ENCODE results near the gene BCL2L15. TPM values are rescaled to one million over a fixed set of nuclear protein-coding genes. Genes with fewer than 3 reads are reported as not detected.

The BCL2L15 gene
- total and polyA plus RNA-seq, 4 donors: 0.36 to 36.1 (median 1.3) TPM

DNA sequence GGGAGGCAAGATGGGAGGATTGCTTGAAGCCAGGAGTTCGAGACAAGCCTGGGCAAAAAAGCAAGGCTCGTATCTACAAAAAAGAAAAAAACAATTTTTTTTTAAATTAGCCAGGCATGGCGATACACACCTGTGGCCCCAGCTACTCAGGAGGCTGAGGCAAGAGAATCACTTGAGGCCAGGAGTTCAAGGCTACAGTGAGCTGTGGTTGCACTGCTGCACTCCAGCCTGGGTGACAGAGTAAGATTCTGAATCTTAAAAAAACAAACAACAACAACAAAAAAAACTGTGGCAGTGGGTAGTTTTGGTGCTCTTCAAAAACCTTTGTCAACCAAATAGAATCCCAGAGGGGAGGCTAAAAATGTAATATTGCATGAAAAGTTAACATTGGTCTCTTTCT lies 16.6 kb downstream of the BCL2L15 start:
- no peak for DNase-seq
- Histone ChIP-seq H3K9me3 (ENCODE audit: control insufficient read depth, low read length) (no peaks in the 10 kb centered on the region), H3K27me3 (ENCODE audit: control insufficient read depth in 1 of 2, insufficient read depth in 2 of 2, low read length in 1 of 2) (no peaks in the 10 kb centered on the region), H3K4me3 (ENCODE audit: low read length in 2 of 2) (no peak overlapping the region), H3K27ac (ENCODE audit: low read depth in 1 of 2, low read length in 2 of 2) (no peak overlapping the region), H3K4me1 (ENCODE audit: control insufficient read depth in 1 of 2, insufficient read depth in 2 of 2, low read length in 2 of 2) (no peaks in the 10 kb centered on the region), H3K36me3 (ENCODE audit: control insufficient read depth in 1 of 2, insufficient read depth in 2 of 2, low read length in 1 of 2) (no peaks in the 10 kb centered on the region)
- 91 to 93% methylated on average over 3 of the region's 3 CpGs for WGBS, 2 donors
- no peak for ATAC-seq (ENCODE audit: low FRiP score)
- intact Hi-C loops (cut with DNase I): no loop called here

DNA sequence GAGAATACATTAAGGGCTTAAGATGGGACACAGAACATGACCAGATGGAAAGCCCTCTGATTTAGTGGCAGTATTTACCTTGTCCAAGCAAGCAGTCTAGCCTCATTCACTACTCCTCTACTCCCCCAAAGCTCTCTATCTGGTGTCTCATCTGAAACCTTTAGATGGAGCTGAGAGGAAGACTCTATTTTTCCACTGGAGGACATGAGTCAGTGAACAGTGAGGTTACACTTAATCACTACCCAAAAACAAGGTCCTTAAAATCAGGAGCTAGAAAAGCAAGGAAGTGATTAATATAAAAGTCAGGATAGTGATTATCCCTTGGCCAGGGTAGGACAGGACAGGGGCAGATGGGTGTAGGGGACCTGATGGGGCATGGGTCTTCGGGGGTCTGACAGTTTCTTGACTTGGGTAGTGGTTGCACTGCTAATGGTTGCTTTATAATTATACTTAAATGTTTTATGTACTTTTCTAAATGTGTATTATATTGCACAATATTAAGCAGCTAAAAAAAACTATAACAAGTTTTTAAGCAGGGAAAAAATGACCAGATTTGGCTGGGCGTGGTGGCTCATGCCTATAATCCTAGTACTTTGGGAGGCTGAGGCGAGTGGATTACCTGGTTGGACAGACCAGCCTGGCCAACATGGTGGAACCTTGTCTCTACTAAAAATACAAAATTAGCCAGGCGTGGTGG lies 18.8 kb downstream of the BCL2L15 start:
- DNase-seq (no peak), ATAC-seq (ENCODE audit: low FRiP score) (no peak)
- Histone ChIP-seq H3K27ac (ENCODE audit: low read depth in 1 of 2, low read length in 2 of 2) (no peak overlapping the region), H3K4me1 (ENCODE audit: control insufficient read depth in 1 of 2, insufficient read depth in 2 of 2, low read length in 2 of 2) (no peaks in the 10 kb centered on the region), H3K27me3 (ENCODE audit: control insufficient read depth in 1 of 2, insufficient read depth in 2 of 2, low read length in 1 of 2) (no peaks in the 10 kb centered on the region), H3K4me3 (ENCODE audit: low read length in 2 of 2) (no peak overlapping the region), H3K36me3 (ENCODE audit: control insufficient read depth in 1 of 2, insufficient read depth in 2 of 2, low read length in 1 of 2) (no peaks in the 10 kb centered on the region), H3K9me3 (ENCODE audit: control insufficient read depth, low read length) (no peaks in the 10 kb centered on the region)
- intact Hi-C loops (cut with DNase I): no loop called here
- 91 to 98% methylated on average over 4 of the region's 4 CpGs for WGBS, 2 donors

GRCh38 chr1:113861641-113862040 lies 25.7 kb downstream of the BCL2L15 start:
- Histone ChIP-seq H3K36me3 (ENCODE audit: control insufficient read depth in 1 of 2, insufficient read depth in 2 of 2, low read length in 1 of 2) (no peaks in the 10 kb centered on the region), H3K4me3 (ENCODE audit: low read length in 2 of 2) (no peak overlapping the region), H3K27me3 (ENCODE audit: control insufficient read depth in 1 of 2, insufficient read depth in 2 of 2, low read length in 1 of 2) (no peaks in the 10 kb centered on the region), H3K9me3 (ENCODE audit: control insufficient read depth, low read length) (no peaks in the 10 kb centered on the region), H3K27ac (ENCODE audit: low read depth in 1 of 2, low read length in 2 of 2) (no peak overlapping the region), H3K4me1 (ENCODE audit: control insufficient read depth in 1 of 2, insufficient read depth in 2 of 2, low read length in 2 of 2) (no peaks in the 10 kb centered on the region)
- intact Hi-C loops (cut with DNase I): no loop called here
- WGBS, 2 donors: 91 to 93% methylated on average over 5 of the region's 5 CpGs
- ATAC-seq (ENCODE audit: low FRiP score) (no peak), DNase-seq (no peak)

DNA sequence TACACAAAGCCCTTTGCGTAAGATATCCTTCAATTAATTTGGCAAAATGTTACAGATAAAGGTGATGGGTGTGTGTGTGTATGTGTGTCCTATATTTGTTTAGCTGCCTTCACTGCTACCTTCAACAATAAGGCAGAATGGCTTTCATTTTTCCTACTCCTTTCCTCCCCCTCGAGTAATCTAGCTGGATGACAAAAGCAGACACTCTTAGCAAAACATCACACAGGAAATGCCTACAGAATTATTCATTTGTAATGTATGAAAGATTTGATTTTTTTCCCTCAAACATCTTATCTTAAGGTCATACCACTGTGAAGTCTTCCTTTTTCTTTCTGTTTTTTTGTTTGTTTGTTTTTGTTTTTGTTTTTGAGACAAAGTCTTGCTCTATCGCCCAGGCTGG lies 26.5 kb downstream of the BCL2L15 start:
- Histone ChIP-seq H3K4me3 (ENCODE audit: low read length in 2 of 2) (no peak overlapping the region), H3K27ac (ENCODE audit: low read depth in 1 of 2, low read length in 2 of 2) (no peak overlapping the region), H3K27me3 (ENCODE audit: control insufficient read depth in 1 of 2, insufficient read depth in 2 of 2, low read length in 1 of 2) (no peaks in the 10 kb centered on the region), H3K4me1 (ENCODE audit: control insufficient read depth in 1 of 2, insufficient read depth in 2 of 2, low read length in 2 of 2) (no peaks in the 10 kb centered on the region), H3K9me3 (ENCODE audit: control insufficient read depth, low read length) (no peaks in the 10 kb centered on the region), H3K36me3 (ENCODE audit: control insufficient read depth in 1 of 2, insufficient read depth in 2 of 2, low read length in 1 of 2) (no peaks in the 10 kb centered on the region)
- intact Hi-C loops (cut with DNase I): no loop called here
- DNase-seq (no peak), ATAC-seq (ENCODE audit: low FRiP score) (no peak)
- 39 to 42% methylated on average over 3 of the region's 3 CpGs for WGBS, 2 donors

DNA sequence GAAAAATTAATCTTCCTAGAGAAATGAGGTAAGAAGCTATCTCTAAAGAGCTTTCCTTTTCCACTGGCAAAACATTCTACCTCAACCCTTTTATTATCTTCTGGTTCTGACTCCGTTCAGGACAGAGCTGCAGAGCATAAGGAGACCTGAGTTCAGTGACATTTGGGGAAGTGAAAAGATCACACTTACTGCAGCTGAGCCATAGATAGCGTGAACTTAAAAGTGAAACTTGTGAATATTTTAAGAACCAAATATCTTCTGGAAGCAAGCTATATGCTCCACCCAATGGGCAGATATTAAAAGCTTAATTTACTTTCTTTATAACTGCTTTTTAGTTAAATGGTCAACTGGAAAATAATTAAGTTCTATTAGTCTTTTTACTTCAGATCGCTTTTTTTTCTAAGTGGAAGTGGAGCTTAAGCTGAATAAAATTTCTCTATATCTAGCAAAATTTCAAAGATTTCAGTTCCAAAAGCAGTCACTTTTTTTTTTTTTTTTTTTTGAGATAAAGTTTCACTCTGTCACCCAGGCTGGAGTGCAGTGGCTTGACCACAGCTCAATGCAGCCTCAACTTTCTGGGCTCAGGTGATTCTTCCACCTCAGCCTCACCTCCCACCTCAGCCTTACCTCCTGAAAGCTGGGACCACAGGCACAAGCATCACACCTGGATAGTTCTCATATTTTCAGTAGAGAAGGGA lies 27.8 kb downstream of the BCL2L15 start:
- Histone ChIP-seq H3K9me3 (ENCODE audit: control insufficient read depth, low read length) (no peaks in the 10 kb centered on the region), H3K27ac (ENCODE audit: low read depth in 1 of 2, low read length in 2 of 2) (no peak overlapping the region), H3K4me3 (ENCODE audit: low read length in 2 of 2) (no peak overlapping the region), H3K36me3 (ENCODE audit: control insufficient read depth in 1 of 2, insufficient read depth in 2 of 2, low read length in 1 of 2) (no peaks in the 10 kb centered on the region), H3K27me3 (ENCODE audit: control insufficient read depth in 1 of 2, insufficient read depth in 2 of 2, low read length in 1 of 2) (no peaks in the 10 kb centered on the region), H3K4me1 (ENCODE audit: control insufficient read depth in 1 of 2, insufficient read depth in 2 of 2, low read length in 2 of 2) (no peaks in the 10 kb centered on the region)
- no peak for DNase-seq
- 63 to 72% methylated on average over 3 of the region's 3 CpGs for WGBS, 2 donors
- ATAC-seq (ENCODE audit: low FRiP score): no peak
- intact Hi-C loops (cut with DNase I): no loop called here

- ATAC-seq (ENCODE audit: low FRiP score): no peak
- WGBS, 2 donors: 84 to 92% methylated on average over 1 of the region's 1 CpG
- intact Hi-C loops (cut with DNase I): no loop called here
Observed at GRCh38 chr1:113858982-113859381, 28.4 kb downstream of the BCL2L15 start.

GRCh38 chr1:113858418-113858817 lies 29.0 kb downstream of the BCL2L15 start:
- no peaks in the 10 kb centered on the region for H3K4me1 ChIP-seq (ENCODE audit: control insufficient read depth in 1 of 2, insufficient read depth in 2 of 2, low read length in 2 of 2)
- H3K4me3 ChIP-seq (ENCODE audit: low read length in 2 of 2): no peak overlapping the region
- no peaks in the 10 kb centered on the region for H3K36me3 ChIP-seq (ENCODE audit: control insufficient read depth in 1 of 2, insufficient read depth in 2 of 2, low read length in 1 of 2)
- H3K27me3 ChIP-seq (ENCODE audit: control insufficient read depth in 1 of 2, insufficient read depth in 2 of 2, low read length in 1 of 2): no peaks in the 10 kb centered on the region
- no peak overlapping the region for H3K27ac ChIP-seq (ENCODE audit: low read depth in 1 of 2, low read length in 2 of 2)
- DNase-seq: no peak
- 87 to 89% methylated on average over 3 of the region's 3 CpGs for WGBS, 2 donors
- no peaks in the 10 kb centered on the region for H3K9me3 ChIP-seq (ENCODE audit: control insufficient read depth, low read length)
- intact Hi-C loops (cut with DNase I): no loop called here
- ATAC-seq (ENCODE audit: low FRiP score): no peak

More at GRCh38 chr1:113858982-113859381, 28.4 kb downstream of the BCL2L15 start:
- no peaks in the 10 kb centered on the region for H3K4me1 ChIP-seq (ENCODE audit: control insufficient read depth in 1 of 2, insufficient read depth in 2 of 2, low read length in 2 of 2)
- no peaks in the 10 kb centered on the region for H3K36me3 ChIP-seq (ENCODE audit: control insufficient read depth in 1 of 2, insufficient read depth in 2 of 2, low read length in 1 of 2)
- DNase-seq: no peak
- H3K27me3 ChIP-seq (ENCODE audit: control insufficient read depth in 1 of 2, insufficient read depth in 2 of 2, low read length in 1 of 2): no peaks in the 10 kb centered on the region
- no peak overlapping the region for H3K4me3 ChIP-seq (ENCODE audit: low read length in 2 of 2)
- no peaks in the 10 kb centered on the region for H3K9me3 ChIP-seq (ENCODE audit: control insufficient read depth, low read length)
- no peak overlapping the region for H3K27ac ChIP-seq (ENCODE audit: low read depth in 1 of 2, low read length in 2 of 2)

DNA sequence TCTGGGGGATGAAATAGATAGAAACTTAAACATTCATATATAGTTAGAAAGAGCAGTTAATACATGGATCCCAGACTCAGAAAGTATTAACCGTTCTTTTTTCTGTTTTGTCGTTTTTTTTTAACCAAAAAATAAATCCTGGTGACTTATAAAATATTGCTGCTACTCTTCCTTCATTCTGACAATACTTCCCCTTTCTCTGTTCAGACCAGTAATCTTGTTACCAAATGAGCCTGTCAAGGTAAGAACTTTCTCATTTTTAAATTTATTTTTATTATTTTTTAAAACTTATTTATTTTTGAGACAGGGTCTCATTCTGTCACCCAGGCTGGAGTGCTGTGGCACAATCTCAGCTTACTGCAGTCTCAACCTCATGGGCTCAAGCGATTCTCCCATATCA lies 29.6 kb downstream of the BCL2L15 start:
- no peak for ATAC-seq (ENCODE audit: low FRiP score)

GRCh38 chr1:113856401-113856790 lies 31.0 kb downstream of the BCL2L15 start:
- Histone ChIP-seq H3K27me3 (ENCODE audit: control insufficient read depth in 1 of 2, insufficient read depth in 2 of 2, low read length in 1 of 2) (no peaks in the 10 kb centered on the region), H3K27ac (ENCODE audit: low read depth in 1 of 2, low read length in 2 of 2) (no peak overlapping the region), H3K9me3 (ENCODE audit: control insufficient read depth, low read length) (no peaks in the 10 kb centered on the region), H3K4me1 (ENCODE audit: control insufficient read depth in 1 of 2, insufficient read depth in 2 of 2, low read length in 2 of 2) (no peaks in the 10 kb centered on the region), H3K4me3 (ENCODE audit: low read length in 2 of 2) (no peak overlapping the region), H3K36me3 (ENCODE audit: control insufficient read depth in 1 of 2, insufficient read depth in 2 of 2, low read length in 1 of 2) (no peaks in the 10 kb centered on the region)
- DNase-seq: no peak
- no peak for ATAC-seq (ENCODE audit: low FRiP score)
- 91 to 94% methylated on average over 2 of the region's 2 CpGs for WGBS, 2 donors
- intact Hi-C loops (cut with DNase I): no loop called here

More for the DNA sequence above, 29.6 kb downstream of the BCL2L15 start:
- Histone ChIP-seq H3K9me3 (ENCODE audit: control insufficient read depth, low read length) (no peaks in the 10 kb centered on the region), H3K27ac (ENCODE audit: low read depth in 1 of 2, low read length in 2 of 2) (no peak overlapping the region), H3K4me3 (ENCODE audit: low read length in 2 of 2) (no peak overlapping the region), H3K36me3 (ENCODE audit: control insufficient read depth in 1 of 2, insufficient read depth in 2 of 2, low read length in 1 of 2) (no peaks in the 10 kb centered on the region), H3K4me1 (ENCODE audit: control insufficient read depth in 1 of 2, insufficient read depth in 2 of 2, low read length in 2 of 2) (no peaks in the 10 kb centered on the region), H3K27me3 (ENCODE audit: control insufficient read depth in 1 of 2, insufficient read depth in 2 of 2, low read length in 1 of 2) (no peaks in the 10 kb centered on the region)
- intact Hi-C loops (cut with DNase I): no loop called here
- WGBS, 2 donors: 74 to 83% methylated on average over 3 of the region's 3 CpGs
- DNase-seq: no peak
